H9 (cell line): ENCODE results near the gene HEPH. TPM values are rescaled to one million over a fixed set of nuclear protein-coding genes. Genes with fewer than 3 reads are reported as not detected.

ENCODE experiments used
- DNase-seq: peaks from one replicate; pipeline ENCODE4 v3.0.0-alpha.2; 2017
- H2AFZ ChIP-seq: one replicate; pipeline ENCODE4 v1.6.1; 2013; ENCODE audit warnings: mild to moderate bottlenecking, low read length, control low read depth, moderate library complexity
- H2AK5ac ChIP-seq: 2 replicates; pipeline ENCODE4 v1.6.1; 2013; ENCODE audit warnings: low read length, control low read depth, mixed read lengths; ENCODE audit not compliant: insufficient read length
- H2BK120ac ChIP-seq: one replicate; pipeline ENCODE4 v1.6.1; 2013; ENCODE audit warnings: low read depth, mild to moderate bottlenecking, low read length, control low read depth, inconsistent platforms; ENCODE audit not compliant: poor library complexity, severe bottlenecking
- H2BK12ac ChIP-seq: 2 replicates; pipeline ENCODE4 v1.6.1; 2013; ENCODE audit warnings: low read length, control low read depth, mixed read lengths, low read depth; ENCODE audit not compliant: insufficient read length
- H2BK15ac ChIP-seq: 2 replicates; pipeline ENCODE4 v1.6.1; 2013; ENCODE audit warnings: low read depth, low read length, control low read depth
- H2BK20ac ChIP-seq: one replicate; pipeline ENCODE4 v1.6.1; 2013; ENCODE audit warnings: low read depth, mild to moderate bottlenecking, low read length, control low read depth, inconsistent platforms; ENCODE audit not compliant: poor library complexity, severe bottlenecking
- H2BK5ac ChIP-seq: 2 replicates; pipeline ENCODE4 v1.6.1; 2013; ENCODE audit warnings: low read length, control low read depth, mixed read lengths; ENCODE audit not compliant: insufficient read length
- H3K14ac ChIP-seq: 2 replicates; pipeline ENCODE4 v1.6.1; 2013; ENCODE audit warnings: low read length, control low read depth; ENCODE audit not compliant: insufficient read depth
- H3K18ac ChIP-seq: 2 replicates; pipeline ENCODE4 v1.6.1; 2013; ENCODE audit warnings: low read depth, mild to moderate bottlenecking, mixed read lengths, low read length, control low read depth; ENCODE audit not compliant: insufficient read length
- H3K23ac ChIP-seq: 2 replicates; pipeline ENCODE4 v1.6.1; 2013; ENCODE audit warnings: low read length, control low read depth, mixed read lengths, low read depth; ENCODE audit not compliant: insufficient read length
- H3K23me2 ChIP-seq: 2 replicates; pipeline ENCODE4 v1.6.1; 2013; ENCODE audit warnings: low read depth, mild to moderate bottlenecking, mixed read lengths, low read length, control low read depth; ENCODE audit not compliant: insufficient read length, poor library complexity, severe bottlenecking
- H3K27ac ChIP-seq: 2 replicates; pipeline ENCODE4 v1.5.1; 2013; ENCODE audit warnings: low read length, control low read depth, mixed read lengths, low read depth; ENCODE audit not compliant: insufficient read length
- H3K27me3 ChIP-seq: 2 replicates; pipeline ENCODE4 v1.6.1; 2013; ENCODE audit warnings: low read length, control low read depth, inconsistent platforms; ENCODE audit not compliant: insufficient read depth
- H3K4ac ChIP-seq: 2 replicates; pipeline ENCODE4 v1.6.1; 2013; ENCODE audit warnings: low read depth, mild to moderate bottlenecking, control low read depth, inconsistent platforms, low read length, moderate library complexity
- H3K4me1 ChIP-seq: 2 replicates; pipeline ENCODE4 v1.6.1; 2013; ENCODE audit warnings: low read length, control low read depth, inconsistent platforms; ENCODE audit not compliant: insufficient read depth
- H3K4me2 ChIP-seq: 2 replicates; pipeline ENCODE4 v1.6.1; 2013; ENCODE audit warnings: low read length, control low read depth, mixed read lengths; ENCODE audit not compliant: insufficient read length, insufficient read depth
- H3K56ac ChIP-seq: 2 replicates; pipeline ENCODE4 v1.6.1; 2013; ENCODE audit warnings: low read depth, mild to moderate bottlenecking, mixed read lengths, low read length, control low read depth; ENCODE audit not compliant: insufficient read length
- H3K79me1 ChIP-seq: 2 replicates; pipeline ENCODE4 v1.6.1; 2013; ENCODE audit warnings: low read depth, mild to moderate bottlenecking, moderate library complexity, low read length, control low read depth, inconsistent platforms; ENCODE audit not compliant: insufficient read depth, poor library complexity, severe bottlenecking
- H3K79me2 ChIP-seq: 2 replicates; pipeline ENCODE4 v1.6.1; 2013; ENCODE audit warnings: low read length, control low read depth, inconsistent platforms; ENCODE audit not compliant: insufficient read depth
- H3K9ac ChIP-seq: 2 replicates; pipeline ENCODE4 v1.6.1; 2013; ENCODE audit warnings: low read length, control low read depth, mixed read lengths; ENCODE audit not compliant: insufficient read length; ENCODE audit errors: extremely low read depth
- H3K9me3 ChIP-seq: one replicate; pipeline ENCODE4 v1.6.1; 2013; ENCODE audit warnings: low read depth, low read length, inconsistent platforms; ENCODE audit not compliant: control insufficient read depth
- H3T11ph ChIP-seq: one replicate; pipeline ENCODE4 v1.6.1; 2013; ENCODE audit warnings: mild to moderate bottlenecking, low read length, control low read depth, inconsistent platforms
- H4K20me1 ChIP-seq: one replicate; pipeline ENCODE4 v1.6.1; 2013; ENCODE audit not compliant: control insufficient read depth, insufficient read length, insufficient read depth
- H4K5ac ChIP-seq: 2 replicates; pipeline ENCODE4 v1.6.1; 2013; ENCODE audit warnings: low read depth, mild to moderate bottlenecking, mixed read lengths, low read length, control low read depth; ENCODE audit not compliant: insufficient read length
- H4K8ac ChIP-seq: replicated peaks from 2 replicates; pipeline ENCODE4 v1.6.1; 2013; ENCODE audit warnings: low read length, control low read depth, mixed read lengths, low read depth; ENCODE audit not compliant: insufficient read length
- H4K91ac ChIP-seq: 2 replicates; pipeline ENCODE4 v1.6.1; 2013; ENCODE audit warnings: low read depth, mild to moderate bottlenecking, moderate library complexity, mixed read lengths, low read length, control low read depth; ENCODE audit not compliant: insufficient read length
- H3K27ac Mint-ChIP-seq, 3 experiments: 2 replicates in 2 of 3; 3 replicates in 1 of 3; pipeline ENCODE4 v1.8.0; 2020 to 2021; ENCODE audit warnings: mixed read lengths in 3 of 3, mild to moderate bottlenecking in 1 of 3, moderate library complexity in 1 of 3
- H3K27me3 Mint-ChIP-seq: 2 replicates; pipeline ENCODE4 v1.8.0; 2021; ENCODE audit warnings: low read depth, mild to moderate bottlenecking, moderate library complexity, mixed read lengths
- H3K36me3 Mint-ChIP-seq, 3 experiments: 2 replicates in 2 of 3; 3 replicates in 1 of 3; pipeline ENCODE4 v1.8.0; 2020 to 2021; ENCODE audit warnings: low read depth in 3 of 3, mixed read lengths in 3 of 3; ENCODE audit not compliant: insufficient read depth in 1 of 3
- H3K4me1 Mint-ChIP-seq, 2 experiments: 2 replicates each; pipeline ENCODE4 v1.8.0; 2020; ENCODE audit warnings: mixed read lengths in 2 of 2
- H3K4me3 Mint-ChIP-seq, 2 experiments: 2 replicates in 1 of 2; 3 replicates in 1 of 2; pipeline ENCODE4 v1.8.0; 2020 to 2021; ENCODE audit warnings: mild to moderate bottlenecking in 2 of 2, mixed read lengths in 2 of 2, moderate library complexity in 1 of 2
- H3K9me3 Mint-ChIP-seq, 2 experiments: 2 replicates in 1 of 2; 3 replicates in 1 of 2; pipeline ENCODE4 v1.8.0; 2020; ENCODE audit warnings: mild to moderate bottlenecking in 2 of 2, mixed read lengths in 2 of 2, moderate library complexity in 1 of 2
- WGBS: extraction: QIAGEN DNeasy Blood & Tissue Kit; methylation state at CpG from one replicate; pipeline ENCODE4 v1.1.7; 2013; ENCODE audit warnings: missing lambda C conversion rate, low lambda C conversion rate, mixed read lengths; ENCODE audit not compliant: insufficient read length; ENCODE audit errors: extremely low coverage; 5-methylcytosine and 5-hydroxymethylcytosine counted together
- total RNA-seq: library from RNA; stranded (reverse); gene quantifications from 2 replicates; pipeline ENCODE4 v1.2.1, GENCODE V29; 2021
- TF ChIP-seq, protein P1 (sequence below): fragments of 200-600 bp; sonication (generic); conservative IDR thresholded peaks from 3 replicates; pipeline ENCODE4 v1.8.0; 2021; ENCODE audit warnings: antibody characterized with exemption, mild to moderate bottlenecking

The HEPH gene
- total RNA-seq, 1 experiment from 2014 or later, result 60.6 TPM

DNA sequence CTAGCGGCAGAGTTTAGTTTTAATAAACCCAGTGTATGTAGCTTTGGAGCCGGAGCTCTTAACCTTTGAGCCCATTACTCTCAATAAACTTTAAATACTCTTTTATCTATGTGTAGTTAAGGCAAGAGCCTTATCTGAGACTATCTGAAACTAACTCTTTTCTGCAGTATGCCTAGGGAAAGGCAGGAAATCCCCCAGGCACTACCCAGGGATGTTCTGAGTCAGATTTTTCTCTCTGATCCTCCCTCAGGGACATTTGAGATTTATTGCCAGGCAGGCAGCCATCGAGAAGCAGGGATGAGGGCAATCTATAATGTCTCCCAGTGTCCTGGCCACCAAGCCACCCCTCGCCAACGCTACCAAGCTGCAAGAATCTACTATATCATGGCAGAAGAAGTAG is 39.1 kb downstream of the HEPH start:
- no peak overlapping the region for H2BK5ac ChIP-seq
- H4K91ac ChIP-seq, result no peak overlapping the region
- no peak overlapping the region for H3K56ac ChIP-seq
- no peaks in the 10 kb centered on the region for H3K79me2 ChIP-seq
- H3K14ac ChIP-seq, result no peak overlapping the region
- no peaks in the 10 kb centered on the region for H3K23me2 ChIP-seq
- DNase-seq, result no peak
- no peak overlapping the region for H3K4me2 ChIP-seq
- Mint-ChIP-seq H3K4me3 (no peak overlapping the region), H3K36me3 (peaks cover 21 to 42% (median 41%) of the 10 kb centered on the region in 3 experiments), H3K9me3 (peaks cover 47 to 52% of the 10 kb centered on the region in 2 experiments), H3K4me1 (no peaks in the 10 kb centered on the region), H3K27me3 (peaks cover 1% of the 10 kb centered on the region; the same call in 1 of the 2 replicates), H3K27ac (no peak overlapping the region)
- H3K27me3 ChIP-seq, result no peaks in the 10 kb centered on the region
- H2BK20ac ChIP-seq, result no peak overlapping the region
- no peak overlapping the region for H3K18ac ChIP-seq
- no peaks in the 10 kb centered on the region for H4K20me1 ChIP-seq
- no peak overlapping the region for H3K9ac ChIP-seq
- H2AK5ac ChIP-seq, result no peak overlapping the region
- H3K27ac ChIP-seq, result no peak overlapping the region
- no CpG with 5 or more reads among the region's 5 CpGs for WGBS
- H3T11ph ChIP-seq, result no peak overlapping the region
- TF ChIP-seq, protein P1, sequence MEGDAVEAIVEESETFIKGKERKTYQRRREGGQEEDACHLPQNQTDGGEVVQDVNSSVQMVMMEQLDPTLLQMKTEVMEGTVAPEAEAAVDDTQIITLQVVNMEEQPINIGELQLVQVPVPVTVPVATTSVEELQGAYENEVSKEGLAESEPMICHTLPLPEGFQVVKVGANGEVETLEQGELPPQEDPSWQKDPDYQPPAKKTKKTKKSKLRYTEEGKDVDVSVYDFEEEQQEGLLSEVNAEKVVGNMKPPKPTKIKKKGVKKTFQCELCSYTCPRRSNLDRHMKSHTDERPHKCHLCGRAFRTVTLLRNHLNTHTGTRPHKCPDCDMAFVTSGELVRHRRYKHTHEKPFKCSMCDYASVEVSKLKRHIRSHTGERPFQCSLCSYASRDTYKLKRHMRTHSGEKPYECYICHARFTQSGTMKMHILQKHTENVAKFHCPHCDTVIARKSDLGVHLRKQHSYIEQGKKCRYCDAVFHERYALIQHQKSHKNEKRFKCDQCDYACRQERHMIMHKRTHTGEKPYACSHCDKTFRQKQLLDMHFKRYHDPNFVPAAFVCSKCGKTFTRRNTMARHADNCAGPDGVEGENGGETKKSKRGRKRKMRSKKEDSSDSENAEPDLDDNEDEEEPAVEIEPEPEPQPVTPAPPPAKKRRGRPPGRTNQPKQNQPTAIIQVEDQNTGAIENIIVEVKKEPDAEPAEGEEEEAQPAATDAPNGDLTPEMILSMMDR, result no peak
- no peak overlapping the region for H3K4ac ChIP-seq
- no peak overlapping the region for H2BK120ac ChIP-seq
- H2BK15ac ChIP-seq, result no peak overlapping the region
- no peak overlapping the region for H4K5ac ChIP-seq
- no peaks in the 10 kb centered on the region for H3K4me1 ChIP-seq
- H3K79me1 ChIP-seq, result no peaks in the 10 kb centered on the region
- H2BK12ac ChIP-seq, result no peak overlapping the region
- no peak overlapping the region for H2AFZ ChIP-seq
- peaks cover 20% of the 10 kb centered on the region for H3K9me3 ChIP-seq
- H4K8ac ChIP-seq, result no peak overlapping the region
- no peak overlapping the region for H3K23ac ChIP-seq
